GM12801 (cell line): ENCODE results near the gene PNRC2.

Experiments used
- CTCF ChIP-seq: IDR thresholded peaks from one replicate; pipeline ENCODE4 v1.5.1; 2011; ENCODE audit warnings: control low read depth; ENCODE audit not compliant: insufficient read length; ENCODE audit errors: extremely low read depth

PNRC2 gene

GRCh38 chr1:23930270-23930669 lies 29.4 kb upstream of the PNRC2 start:
- TF ChIP-seq CTCF = no peak

- TF ChIP-seq CTCF = no peak
Observed at GRCh38 chr1:23930861-23931490, 28.7 kb upstream of the PNRC2 start.

GRCh38 chr1:23931491-23931880 lies 28.1 kb upstream of the PNRC2 start:
- no peak for TF ChIP-seq CTCF

GRCh38 chr1:23936481-23937176 lies 23.0 kb upstream of the PNRC2 start:
- TF ChIP-seq CTCF = no peak

GRCh38 chr1:23947366-23947765 lies 12.3 kb upstream of the PNRC2 start:
- no peak for TF ChIP-seq CTCF

- no peak for TF ChIP-seq CTCF
Observed at GRCh38 chr1:23953020-23953419, 6.6 kb upstream of the PNRC2 start.

- TF ChIP-seq CTCF = no peak
Observed at GRCh38 chr1:23957096-23957495, 2.5 kb upstream of the PNRC2 start.
